Endothelial cell of umbilical vein (primary cell): Measurements from ENCODE around the gene PUS1. TPM values are rescaled to one million over a fixed set of nuclear protein-coding genes. Genes with fewer than 3 reads are reported as not detected.

Source experiments
- BruUV-seq: library from RNA; stranded (reverse); fragments of 400-500 nt; replicated peaks from 2 replicates; lab custom pipeline; 2021; lab: Mats Ljungman, UMichigan
- CTCF ChIA-PET: fragments of 300-600, 350-600 bp; sonication (Branson Sonifier 250); formaldehyde crosslinking; loops from one replicate; lab custom pipeline; 2021; ENCODE audit warnings: antibody characterized with exemption, inconsistent platforms; lab: Charles Lee
- POLR2A ChIA-PET: fragments of 300-600, 350-600 bp; sonication (Branson Sonifier 250); formaldehyde crosslinking; loops from one replicate; lab custom pipeline; 2021; ENCODE audit warnings: antibody characterized with exemption, inconsistent platforms; lab: Charles Lee
- DNase-seq: peaks from one replicate; pipeline ENCODE4 v3.0.0-alpha.2; 2011; ENCODE audit warnings: low read depth, low spot score
- FAIRE-seq: peaks from 2 replicates; lab custom pipeline; 2011; peaks lifted over from hg19 to GRCh38; lab: Jason Lieb, UNC
- H2AFZ ChIP-seq: 2 replicates; pipeline ENCODE4 v1.6.0; 2012; ENCODE audit warnings: low read depth, low read length, control low read depth, inconsistent platforms
- H3K27ac ChIP-seq: 2 replicates; pipeline ENCODE4 v1.5.1; 2011; ENCODE audit warnings: low read depth, mild to moderate bottlenecking, control low read depth, low read length, moderate library complexity; ENCODE audit not compliant: insufficient read depth
- H3K27me3 ChIP-seq, 2 experiments: 2 replicates each; pipeline versions ENCODE4 v1.6.0 to v1.6.1; 2011; ENCODE audit warnings: low read length in 2 of 2, mixed read lengths in 1 of 2; ENCODE audit not compliant: control insufficient read depth in 2 of 2, insufficient read depth in 2 of 2
- H3K36me3 ChIP-seq, 2 experiments: 2 replicates in 1 of 2; 3 replicates in 1 of 2; pipeline ENCODE4 v1.5.1; 2011; ENCODE audit warnings: low read length in 2 of 2, mild to moderate bottlenecking in 1 of 2, moderate library complexity in 1 of 2; ENCODE audit not compliant: control insufficient read depth in 2 of 2, insufficient read depth in 2 of 2; ENCODE audit errors: extremely low read depth in 1 of 2
- H3K4me1 ChIP-seq: 3 replicates; pipeline ENCODE4 v1.5.1; 2011; ENCODE audit warnings: mild to moderate bottlenecking, low read length; ENCODE audit not compliant: control insufficient read depth, insufficient read depth; ENCODE audit errors: extremely low read depth
- H3K4me2 ChIP-seq: 2 replicates; pipeline ENCODE4 v1.6.1; 2011; ENCODE audit warnings: low read length, control low read depth, mixed read lengths; ENCODE audit not compliant: insufficient read depth
- H3K4me3 ChIP-seq, 3 experiments: fragments of 200-600 bp in 1 of 3; sonication (generic), shearing (Covaris generic) in 1 of 3; replicated peaks in 1 of 3; 2 replicates each; pipeline ENCODE4 v1.5.1; 2011 to 2016; ENCODE audit warnings: control low read depth in 3 of 3, low read length in 3 of 3, mild to moderate bottlenecking in 2 of 3, inconsistent platforms in 1 of 3, low read depth in 1 of 3, moderate library complexity in 1 of 3; ENCODE audit not compliant: insufficient read depth in 1 of 3
- H3K79me2 ChIP-seq: 2 replicates; pipeline ENCODE4 v1.6.0; 2012; ENCODE audit warnings: low read length, inconsistent platforms; ENCODE audit not compliant: control insufficient read depth, insufficient read depth
- H3K9ac ChIP-seq: replicated peaks from 2 replicates; pipeline ENCODE3; 2011; ENCODE audit warnings: low read length, control low read depth; ENCODE audit not compliant: insufficient read depth; ENCODE audit errors: extremely low read depth
- H3K9me1 ChIP-seq: replicated peaks from 3 replicates; pipeline ENCODE4 v1.6.0; 2011; ENCODE audit warnings: mild to moderate bottlenecking, low read length; ENCODE audit not compliant: control insufficient read depth, insufficient read depth; ENCODE audit errors: extremely low read depth
- H3K9me3 ChIP-seq: replicated peaks from 2 replicates; pipeline ENCODE4 v1.5.1; 2012; ENCODE audit warnings: low read length, inconsistent platforms; ENCODE audit not compliant: control insufficient read depth, insufficient read depth
- H4K20me1 ChIP-seq: replicated peaks from 2 replicates; pipeline ENCODE3; 2011; ENCODE audit warnings: mild to moderate bottlenecking, low read length; ENCODE audit not compliant: control insufficient read depth, insufficient read depth; ENCODE audit errors: extremely low read depth
- CTCF ChIP-seq, 2 donors: IDR thresholded peaks; 1 replicate in 1 of 2; 2 replicates in 1 of 2; pipeline ENCODE4 v1.5.1; 2011; ENCODE audit warnings: low read length in 2 of 2, mild to moderate bottlenecking in 2 of 2, moderate library complexity in 2 of 2, control low read depth in 1 of 2, inconsistent platforms in 1 of 2, low read depth in 1 of 2; ENCODE audit not compliant: insufficient read depth in 1 of 2; ENCODE audit errors: extremely low read depth in 1 of 2
- EZH2 ChIP-seq: IDR thresholded peaks from 2 replicates; pipeline ENCODE4 v1.6.1; 2012; ENCODE audit warnings: borderline replicate concordance, low read depth, mild to moderate bottlenecking, moderate library complexity, low read length, inconsistent platforms; ENCODE audit not compliant: severe bottlenecking
- FOS ChIP-seq: IDR thresholded peaks from 2 replicates; pipeline ENCODE4 v1.6.1; 2011; ENCODE audit warnings: mild to moderate bottlenecking, low read length, moderate library complexity, borderline replicate concordance; ENCODE audit not compliant: insufficient read depth
- GATA2 ChIP-seq: IDR thresholded peaks from 2 replicates; pipeline ENCODE4 v1.7.0; 2011; ENCODE audit warnings: low read depth, mild to moderate bottlenecking, moderate library complexity, mixed read lengths, low read length; ENCODE audit not compliant: insufficient read length, insufficient read depth
- MAX ChIP-seq: IDR thresholded peaks from 2 replicates; pipeline ENCODE4 v1.6.1; 2011; ENCODE audit not compliant: insufficient read depth, insufficient read length
- MYC ChIP-seq: IDR thresholded peaks from one replicate; pipeline ENCODE4 v1.6.1; 2011; ENCODE audit warnings: mild to moderate bottlenecking, low read depth, low read length
- POLR2A ChIP-seq: IDR thresholded peaks from 2 replicates; pipeline ENCODE4 v1.6.1; 2012; ENCODE audit warnings: low read depth, mild to moderate bottlenecking, control low read depth, low read length
- POLR2AphosphoS5 ChIP-seq: IDR thresholded peaks from 2 replicates; pipeline ENCODE4 v1.6.1; 2012; ENCODE audit warnings: low read depth, mild to moderate bottlenecking, control low read depth, low read length, moderate library complexity; ENCODE audit not compliant: insufficient read depth
- dilution Hi-C: fragments of 300-500 bp; cut with MboI; formaldehyde crosslinking; loops from one replicate; pipeline ENCODE4 v1.15.0; 2019; ENCODE audit warnings: low sequenced_read_pairs; ENCODE audit not compliant: extremely low pct_ligation_motif_present
- intact Hi-C: fragments of 100-400 bp; cut with micrococcal nuclease; formaldehyde crosslinking; loops from one replicate; pipeline ENCODE4 v1.10.0; 2022
- polyA plus RNA-seq, 4 experiments: library from polyadenylated mRNA; depleted of rRNA in 3 of 4; stranded (reverse) in 3 of 4; unstranded in 1 of 4; fragments of >200 nt; gene quantifications; 2 replicates each; pipeline versions ENCODE4 v1.2.1 to v1.2.3, GENCODE V29; 2011 to 2012; ENCODE audit warnings: missing spikeins in 1 of 4
- total RNA-seq: library from RNA; stranded (reverse); gene quantifications from 2 replicates; pipeline ENCODE4 v1.2.3, GENCODE V29; 2021

Gene PUS1
- total and polyA plus RNA-seq, 2 donors (not counting 3 experiments of a cell fraction or from before 2014, with no cell fraction given) = 33.9 to 52.2 TPM

GRCh38 chr12:131933387-131933786, 4.3 kb downstream of the PUS1 start:
- TF ChIP-seq EZH2 = no peak
- TF ChIP-seq POLR2A = no peak
- TF ChIP-seq CTCF (IDR thresholded peaks at IDR 0.05; ENCODE audit: extremely low read depth in 1 of 2, insufficient read depth in 1 of 2, low read depth in 1 of 2, low read length in 2 of 2) = no peak
- TF ChIP-seq FOS = no peak
- no peak for TF ChIP-seq MYC
- TF ChIP-seq GATA2 = no peak
- no peak for TF ChIP-seq MAX
- TF ChIP-seq POLR2AphosphoS5 = no peak
- DNase-seq (no peak), FAIRE-seq (no peak)
- H3K79me2 ChIP-seq = peaks cover 24% of the 10 kb centered on the region
- POLR2A ChIA-PET = no interaction called here
- no peak overlapping the region for H2AFZ ChIP-seq
- no peaks in the 10 kb centered on the region for H3K27me3 ChIP-seq
- no TSS peak for BruUV-seq
- no peaks in the 10 kb centered on the region for H3K9me3 ChIP-seq
- H3K36me3 ChIP-seq = peaks cover 13 to 22% of the 10 kb centered on the region in 2 experiments
- no peak overlapping the region for H3K4me2 ChIP-seq
- dilution Hi-C loops = no loop called here
- H3K9ac ChIP-seq = no peak overlapping the region
- no peak overlapping the region for H3K4me3 ChIP-seq
- no peak overlapping the region for H3K27ac ChIP-seq
- H3K4me1 ChIP-seq = peaks cover 8% of the 10 kb centered on the region
- no peaks in the 10 kb centered on the region for H3K9me1 ChIP-seq
- intact Hi-C loops = no loop called here
- CTCF ChIA-PET = no interaction called here
- H4K20me1 ChIP-seq = no peaks in the 10 kb centered on the region
